H9 (cell line): ENCODE measurements around the gene RDH14. TPM values are rescaled to one million over a fixed set of nuclear protein-coding genes. Genes with fewer than 3 reads are reported as not detected.

Source experiments
- DNase-seq: peaks from one replicate; pipeline ENCODE4 v3.0.0-alpha.2; 2017
- H2AFZ ChIP-seq: one replicate; pipeline ENCODE4 v1.6.1; 2013; ENCODE audit warnings: mild to moderate bottlenecking, low read length, control low read depth, moderate library complexity
- H2AK5ac ChIP-seq: 2 replicates; pipeline ENCODE4 v1.6.1; 2013; ENCODE audit warnings: low read length, control low read depth, mixed read lengths; ENCODE audit not compliant: insufficient read length
- H2BK120ac ChIP-seq: one replicate; pipeline ENCODE4 v1.6.1; 2013; ENCODE audit warnings: low read depth, mild to moderate bottlenecking, low read length, control low read depth, inconsistent platforms; ENCODE audit not compliant: poor library complexity, severe bottlenecking
- H2BK12ac ChIP-seq: 2 replicates; pipeline ENCODE4 v1.6.1; 2013; ENCODE audit warnings: low read length, control low read depth, mixed read lengths, low read depth; ENCODE audit not compliant: insufficient read length
- H2BK15ac ChIP-seq: 2 replicates; pipeline ENCODE4 v1.6.1; 2013; ENCODE audit warnings: low read depth, low read length, control low read depth
- H2BK20ac ChIP-seq: one replicate; pipeline ENCODE4 v1.6.1; 2013; ENCODE audit warnings: low read depth, mild to moderate bottlenecking, low read length, control low read depth, inconsistent platforms; ENCODE audit not compliant: poor library complexity, severe bottlenecking
- H2BK5ac ChIP-seq: 2 replicates; pipeline ENCODE4 v1.6.1; 2013; ENCODE audit warnings: low read length, control low read depth, mixed read lengths; ENCODE audit not compliant: insufficient read length
- H3K14ac ChIP-seq: 2 replicates; pipeline ENCODE4 v1.6.1; 2013; ENCODE audit warnings: low read length, control low read depth; ENCODE audit not compliant: insufficient read depth
- H3K18ac ChIP-seq: 2 replicates; pipeline ENCODE4 v1.6.1; 2013; ENCODE audit warnings: low read depth, mild to moderate bottlenecking, mixed read lengths, low read length, control low read depth; ENCODE audit not compliant: insufficient read length
- H3K23ac ChIP-seq: 2 replicates; pipeline ENCODE4 v1.6.1; 2013; ENCODE audit warnings: low read length, control low read depth, mixed read lengths, low read depth; ENCODE audit not compliant: insufficient read length
- H3K23me2 ChIP-seq: 2 replicates; pipeline ENCODE4 v1.6.1; 2013; ENCODE audit warnings: low read depth, mild to moderate bottlenecking, mixed read lengths, low read length, control low read depth; ENCODE audit not compliant: insufficient read length, poor library complexity, severe bottlenecking
- H3K27ac ChIP-seq: 2 replicates; pipeline ENCODE4 v1.5.1; 2013; ENCODE audit warnings: low read length, control low read depth, mixed read lengths, low read depth; ENCODE audit not compliant: insufficient read length
- H3K27me3 ChIP-seq: 2 replicates; pipeline ENCODE4 v1.6.1; 2013; ENCODE audit warnings: low read length, control low read depth, inconsistent platforms; ENCODE audit not compliant: insufficient read depth
- H3K4ac ChIP-seq: 2 replicates; pipeline ENCODE4 v1.6.1; 2013; ENCODE audit warnings: low read depth, mild to moderate bottlenecking, control low read depth, inconsistent platforms, low read length, moderate library complexity
- H3K4me1 ChIP-seq: 2 replicates; pipeline ENCODE4 v1.6.1; 2013; ENCODE audit warnings: low read length, control low read depth, inconsistent platforms; ENCODE audit not compliant: insufficient read depth
- H3K4me2 ChIP-seq: 2 replicates; pipeline ENCODE4 v1.6.1; 2013; ENCODE audit warnings: low read length, control low read depth, mixed read lengths; ENCODE audit not compliant: insufficient read length, insufficient read depth
- H3K56ac ChIP-seq: 2 replicates; pipeline ENCODE4 v1.6.1; 2013; ENCODE audit warnings: low read depth, mild to moderate bottlenecking, mixed read lengths, low read length, control low read depth; ENCODE audit not compliant: insufficient read length
- H3K79me1 ChIP-seq: 2 replicates; pipeline ENCODE4 v1.6.1; 2013; ENCODE audit warnings: low read depth, mild to moderate bottlenecking, moderate library complexity, low read length, control low read depth, inconsistent platforms; ENCODE audit not compliant: insufficient read depth, poor library complexity, severe bottlenecking
- H3K79me2 ChIP-seq: 2 replicates; pipeline ENCODE4 v1.6.1; 2013; ENCODE audit warnings: low read length, control low read depth, inconsistent platforms; ENCODE audit not compliant: insufficient read depth
- H3K9ac ChIP-seq: 2 replicates; pipeline ENCODE4 v1.6.1; 2013; ENCODE audit warnings: low read length, control low read depth, mixed read lengths; ENCODE audit not compliant: insufficient read length; ENCODE audit errors: extremely low read depth
- H3K9me3 ChIP-seq: one replicate; pipeline ENCODE4 v1.6.1; 2013; ENCODE audit warnings: low read depth, low read length, inconsistent platforms; ENCODE audit not compliant: control insufficient read depth
- H3T11ph ChIP-seq: one replicate; pipeline ENCODE4 v1.6.1; 2013; ENCODE audit warnings: mild to moderate bottlenecking, low read length, control low read depth, inconsistent platforms
- H4K20me1 ChIP-seq: one replicate; pipeline ENCODE4 v1.6.1; 2013; ENCODE audit not compliant: control insufficient read depth, insufficient read length, insufficient read depth
- H4K5ac ChIP-seq: 2 replicates; pipeline ENCODE4 v1.6.1; 2013; ENCODE audit warnings: low read depth, mild to moderate bottlenecking, mixed read lengths, low read length, control low read depth; ENCODE audit not compliant: insufficient read length
- H4K8ac ChIP-seq: replicated peaks from 2 replicates; pipeline ENCODE4 v1.6.1; 2013; ENCODE audit warnings: low read length, control low read depth, mixed read lengths, low read depth; ENCODE audit not compliant: insufficient read length
- H4K91ac ChIP-seq: 2 replicates; pipeline ENCODE4 v1.6.1; 2013; ENCODE audit warnings: low read depth, mild to moderate bottlenecking, moderate library complexity, mixed read lengths, low read length, control low read depth; ENCODE audit not compliant: insufficient read length
- H3K27ac Mint-ChIP-seq, 3 experiments: 2 replicates in 2 of 3; 3 replicates in 1 of 3; pipeline ENCODE4 v1.8.0; 2020 to 2021; ENCODE audit warnings: mixed read lengths in 3 of 3, mild to moderate bottlenecking in 1 of 3, moderate library complexity in 1 of 3
- H3K27me3 Mint-ChIP-seq: 2 replicates; pipeline ENCODE4 v1.8.0; 2021; ENCODE audit warnings: low read depth, mild to moderate bottlenecking, moderate library complexity, mixed read lengths
- H3K36me3 Mint-ChIP-seq, 3 experiments: 2 replicates in 2 of 3; 3 replicates in 1 of 3; pipeline ENCODE4 v1.8.0; 2020 to 2021; ENCODE audit warnings: low read depth in 3 of 3, mixed read lengths in 3 of 3; ENCODE audit not compliant: insufficient read depth in 1 of 3
- H3K4me1 Mint-ChIP-seq, 2 experiments: 2 replicates each; pipeline ENCODE4 v1.8.0; 2020; ENCODE audit warnings: mixed read lengths in 2 of 2
- H3K4me3 Mint-ChIP-seq, 2 experiments: 2 replicates in 1 of 2; 3 replicates in 1 of 2; pipeline ENCODE4 v1.8.0; 2020 to 2021; ENCODE audit warnings: mild to moderate bottlenecking in 2 of 2, mixed read lengths in 2 of 2, moderate library complexity in 1 of 2
- H3K9me3 Mint-ChIP-seq, 2 experiments: 2 replicates in 1 of 2; 3 replicates in 1 of 2; pipeline ENCODE4 v1.8.0; 2020; ENCODE audit warnings: mild to moderate bottlenecking in 2 of 2, mixed read lengths in 2 of 2, moderate library complexity in 1 of 2
- WGBS: extraction: QIAGEN DNeasy Blood & Tissue Kit; methylation state at CpG from one replicate; pipeline ENCODE4 v1.1.7; 2013; ENCODE audit warnings: missing lambda C conversion rate, low lambda C conversion rate, mixed read lengths; ENCODE audit not compliant: insufficient read length; ENCODE audit errors: extremely low coverage; 5-methylcytosine and 5-hydroxymethylcytosine counted together
- total RNA-seq: library from RNA; stranded (reverse); gene quantifications from 2 replicates; pipeline ENCODE4 v1.2.1, GENCODE V29; 2021
- TF ChIP-seq, protein P1 (sequence below): fragments of 200-600 bp; sonication (generic); conservative IDR thresholded peaks from 3 replicates; pipeline ENCODE4 v1.8.0; 2021; ENCODE audit warnings: antibody characterized with exemption, mild to moderate bottlenecking

Gene RDH14
- total RNA-seq, 1 experiment from 2014 or later = 25.5 TPM

DNA sequence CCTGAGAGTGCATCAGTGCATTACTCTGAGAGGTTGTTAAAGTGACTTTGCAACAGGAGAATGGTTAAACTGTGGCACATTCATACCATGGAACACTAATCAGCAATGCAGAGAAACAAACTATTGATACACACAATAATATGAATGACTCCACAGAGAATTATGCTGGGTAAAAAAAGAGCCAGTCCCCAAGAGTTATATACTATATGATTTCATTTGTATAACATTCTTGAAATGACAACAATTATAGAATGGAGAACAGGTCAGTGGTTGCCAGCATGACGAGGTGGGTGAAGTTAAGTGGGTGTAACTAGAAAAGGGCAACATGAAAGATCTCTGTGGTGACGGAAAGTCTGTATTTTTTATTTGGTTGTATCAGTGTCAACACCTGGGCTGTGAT lies 31.9 kb upstream of the RDH14 start:
- no peak overlapping the region for H3T11ph ChIP-seq
- no peak for DNase-seq
- no peaks in the 10 kb centered on the region for H3K9me3 Mint-ChIP-seq
- H3K4ac ChIP-seq = no peak overlapping the region
- no peak overlapping the region for H3K4me3 Mint-ChIP-seq
- no peak overlapping the region for H2AK5ac ChIP-seq
- H3K27me3 ChIP-seq = no peaks in the 10 kb centered on the region
- no peak overlapping the region for H2BK120ac ChIP-seq
- no peaks in the 10 kb centered on the region for H3K79me1 ChIP-seq
- no peaks in the 10 kb centered on the region for H3K4me1 ChIP-seq
- H4K8ac ChIP-seq = no peak overlapping the region
- no peak overlapping the region for H2BK15ac ChIP-seq
- no peaks in the 10 kb centered on the region for H3K9me3 ChIP-seq
- H4K20me1 ChIP-seq = no peaks in the 10 kb centered on the region
- H3K9ac ChIP-seq = no peak overlapping the region
- H3K36me3 Mint-ChIP-seq = no peaks in the 10 kb centered on the region
- no peak overlapping the region for H3K23ac ChIP-seq
- no CpG with 5 or more reads among the region's 2 CpGs for WGBS
- H2BK12ac ChIP-seq = no peak overlapping the region
- no peak overlapping the region for H2BK20ac ChIP-seq
- no peak overlapping the region for H2BK5ac ChIP-seq
- H3K18ac ChIP-seq = no peak overlapping the region
- no peak overlapping the region for H4K91ac ChIP-seq
- H3K27ac Mint-ChIP-seq = no peak overlapping the region
- TF ChIP-seq, protein P1, sequence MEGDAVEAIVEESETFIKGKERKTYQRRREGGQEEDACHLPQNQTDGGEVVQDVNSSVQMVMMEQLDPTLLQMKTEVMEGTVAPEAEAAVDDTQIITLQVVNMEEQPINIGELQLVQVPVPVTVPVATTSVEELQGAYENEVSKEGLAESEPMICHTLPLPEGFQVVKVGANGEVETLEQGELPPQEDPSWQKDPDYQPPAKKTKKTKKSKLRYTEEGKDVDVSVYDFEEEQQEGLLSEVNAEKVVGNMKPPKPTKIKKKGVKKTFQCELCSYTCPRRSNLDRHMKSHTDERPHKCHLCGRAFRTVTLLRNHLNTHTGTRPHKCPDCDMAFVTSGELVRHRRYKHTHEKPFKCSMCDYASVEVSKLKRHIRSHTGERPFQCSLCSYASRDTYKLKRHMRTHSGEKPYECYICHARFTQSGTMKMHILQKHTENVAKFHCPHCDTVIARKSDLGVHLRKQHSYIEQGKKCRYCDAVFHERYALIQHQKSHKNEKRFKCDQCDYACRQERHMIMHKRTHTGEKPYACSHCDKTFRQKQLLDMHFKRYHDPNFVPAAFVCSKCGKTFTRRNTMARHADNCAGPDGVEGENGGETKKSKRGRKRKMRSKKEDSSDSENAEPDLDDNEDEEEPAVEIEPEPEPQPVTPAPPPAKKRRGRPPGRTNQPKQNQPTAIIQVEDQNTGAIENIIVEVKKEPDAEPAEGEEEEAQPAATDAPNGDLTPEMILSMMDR = no peak
- H3K79me2 ChIP-seq = no peaks in the 10 kb centered on the region
- peaks cover 0 to 3% of the 10 kb centered on the region in 2 experiments; a peak in 1 of 4 replicates for H3K4me1 Mint-ChIP-seq
- H3K27me3 Mint-ChIP-seq = no peaks in the 10 kb centered on the region
- H3K23me2 ChIP-seq = no peaks in the 10 kb centered on the region
- H3K14ac ChIP-seq = no peak overlapping the region
- H3K4me2 ChIP-seq = no peak overlapping the region
- H2AFZ ChIP-seq = no peak overlapping the region
- no peak overlapping the region for H3K27ac ChIP-seq
- H4K5ac ChIP-seq = no peak overlapping the region
- no peak overlapping the region for H3K56ac ChIP-seq
